ENCODE data around the gene TRAPPC12.
A peak's percentile ranks its signal among the peaks of the same experiment; 100 is the strongest.

The TRAPPC12 gene

DNA sequence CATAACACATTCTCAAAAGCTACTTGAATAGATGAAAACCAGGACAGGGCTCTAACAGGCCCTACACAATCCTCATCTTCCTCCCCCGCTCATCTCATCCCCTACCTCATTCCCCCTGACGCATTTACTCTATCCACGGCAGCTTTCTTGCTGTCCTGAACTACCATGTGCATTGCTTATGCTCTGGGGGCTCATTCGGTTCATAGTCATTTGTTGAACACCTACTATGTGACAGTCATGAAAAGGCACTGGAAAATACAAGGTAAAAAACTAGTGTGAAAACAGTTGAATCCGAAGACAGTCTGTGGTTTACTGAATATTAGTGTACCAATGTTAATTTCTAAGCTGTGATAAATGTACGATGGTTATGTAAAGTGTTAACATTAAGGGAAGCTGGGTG is 2.7 kb upstream of the TRAPPC12 start:
- no peak overlapping the region for H2AFZ ChIP-seq (ENCODE audit: low read depth, low read length)
- no peak overlapping the region for H3K9ac ChIP-seq (ENCODE audit: low read depth, low read length)
- no peaks in the 10 kb centered on the region for H3K27me3 ChIP-seq (ENCODE audit: insufficient read depth, low read length, poor library complexity)
- peaks cover 23% of the 10 kb centered on the region for H3K79me2 ChIP-seq (ENCODE audit: insufficient read depth, low read length)
- H3K9me3 ChIP-seq (ENCODE audit: insufficient read depth, low read length, severe bottlenecking) = peaks cover 9% of the 10 kb centered on the region
- H3K36me3 ChIP-seq (ENCODE audit: insufficient read depth, low read length) = peaks cover 8% of the 10 kb centered on the region
- DNase-seq = no peak
- H3K4me2 ChIP-seq (ENCODE audit: insufficient read depth, low read length) = no peak overlapping the region
- no peak overlapping the region for H3K27ac ChIP-seq (ENCODE audit: low read length)
- peaks cover 23% of the 10 kb centered on the region for H3K4me1 ChIP-seq (ENCODE audit: insufficient read depth, low read length)
- H4K20me1 ChIP-seq (ENCODE audit: insufficient read depth, low read length) = no peaks in the 10 kb centered on the region
- no peak for ATAC-seq (ENCODE audit: insufficient read depth, low read depth)
- TF ChIP-seq, protein P1, sequence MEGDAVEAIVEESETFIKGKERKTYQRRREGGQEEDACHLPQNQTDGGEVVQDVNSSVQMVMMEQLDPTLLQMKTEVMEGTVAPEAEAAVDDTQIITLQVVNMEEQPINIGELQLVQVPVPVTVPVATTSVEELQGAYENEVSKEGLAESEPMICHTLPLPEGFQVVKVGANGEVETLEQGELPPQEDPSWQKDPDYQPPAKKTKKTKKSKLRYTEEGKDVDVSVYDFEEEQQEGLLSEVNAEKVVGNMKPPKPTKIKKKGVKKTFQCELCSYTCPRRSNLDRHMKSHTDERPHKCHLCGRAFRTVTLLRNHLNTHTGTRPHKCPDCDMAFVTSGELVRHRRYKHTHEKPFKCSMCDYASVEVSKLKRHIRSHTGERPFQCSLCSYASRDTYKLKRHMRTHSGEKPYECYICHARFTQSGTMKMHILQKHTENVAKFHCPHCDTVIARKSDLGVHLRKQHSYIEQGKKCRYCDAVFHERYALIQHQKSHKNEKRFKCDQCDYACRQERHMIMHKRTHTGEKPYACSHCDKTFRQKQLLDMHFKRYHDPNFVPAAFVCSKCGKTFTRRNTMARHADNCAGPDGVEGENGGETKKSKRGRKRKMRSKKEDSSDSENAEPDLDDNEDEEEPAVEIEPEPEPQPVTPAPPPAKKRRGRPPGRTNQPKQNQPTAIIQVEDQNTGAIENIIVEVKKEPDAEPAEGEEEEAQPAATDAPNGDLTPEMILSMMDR (IDR thresholded peaks at IDR 0.05; ENCODE audit: borderline replicate concordance, extremely low read depth, low read length, poor library complexity, severe bottlenecking) = no peak
- TF ChIP-seq EZH2 (IDR thresholded peaks at IDR 0.05; ENCODE audit: borderline replicate concordance, low read depth, low read length, severe bottlenecking) = no peak
- H3K4me3 ChIP-seq (ENCODE audit: low read depth in 1 of 2, low read length in 2 of 2) = no peak overlapping the region

DNA sequence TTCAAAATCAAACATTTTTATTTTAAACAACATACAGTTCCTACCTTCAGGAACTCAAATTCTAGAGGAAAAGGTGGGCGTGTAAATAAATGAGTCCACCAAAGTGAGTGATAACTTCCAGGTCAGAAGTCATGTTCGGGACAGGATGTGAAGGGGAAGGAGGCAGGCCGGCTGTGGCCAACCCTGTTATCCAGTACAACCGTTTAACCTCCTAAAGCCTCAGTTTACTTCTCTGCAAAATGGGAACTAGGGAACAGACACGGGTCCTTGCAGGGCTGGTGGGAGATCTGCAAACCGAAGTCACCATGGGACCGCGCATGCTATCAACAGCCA is 2.2 kb upstream of the TRAPPC12 start:
- H3K4me3 ChIP-seq (ENCODE audit: low read depth in 1 of 2, low read length in 2 of 2) = no peak overlapping the region
- H3K9me3 ChIP-seq (ENCODE audit: insufficient read depth, low read length, severe bottlenecking) = peaks cover 9% of the 10 kb centered on the region
- peaks cover 23% of the 10 kb centered on the region for H3K79me2 ChIP-seq (ENCODE audit: insufficient read depth, low read length)
- H3K27me3 ChIP-seq (ENCODE audit: insufficient read depth, low read length, poor library complexity) = no peaks in the 10 kb centered on the region
- no peak for DNase-seq
- H3K4me2 ChIP-seq (ENCODE audit: insufficient read depth, low read length) = no peak overlapping the region
- peaks cover 23% of the 10 kb centered on the region for H3K4me1 ChIP-seq (ENCODE audit: insufficient read depth, low read length)
- peaks cover 9% of the 10 kb centered on the region for H3K36me3 ChIP-seq (ENCODE audit: insufficient read depth, low read length)
- no peak for ATAC-seq (ENCODE audit: insufficient read depth, low read depth)
- no peak overlapping the region for H3K9ac ChIP-seq (ENCODE audit: low read depth, low read length)
- no peaks in the 10 kb centered on the region for H4K20me1 ChIP-seq (ENCODE audit: insufficient read depth, low read length)
- no peak overlapping the region for H2AFZ ChIP-seq (ENCODE audit: low read depth, low read length)
- TF ChIP-seq, protein P1 (IDR thresholded peaks at IDR 0.05; ENCODE audit: borderline replicate concordance, extremely low read depth, low read length, poor library complexity, severe bottlenecking) = no peak
- no peak for TF ChIP-seq EZH2 (IDR thresholded peaks at IDR 0.05; ENCODE audit: borderline replicate concordance, low read depth, low read length, severe bottlenecking)
- H3K27ac ChIP-seq (ENCODE audit: low read length) = no peak overlapping the region

DNA sequence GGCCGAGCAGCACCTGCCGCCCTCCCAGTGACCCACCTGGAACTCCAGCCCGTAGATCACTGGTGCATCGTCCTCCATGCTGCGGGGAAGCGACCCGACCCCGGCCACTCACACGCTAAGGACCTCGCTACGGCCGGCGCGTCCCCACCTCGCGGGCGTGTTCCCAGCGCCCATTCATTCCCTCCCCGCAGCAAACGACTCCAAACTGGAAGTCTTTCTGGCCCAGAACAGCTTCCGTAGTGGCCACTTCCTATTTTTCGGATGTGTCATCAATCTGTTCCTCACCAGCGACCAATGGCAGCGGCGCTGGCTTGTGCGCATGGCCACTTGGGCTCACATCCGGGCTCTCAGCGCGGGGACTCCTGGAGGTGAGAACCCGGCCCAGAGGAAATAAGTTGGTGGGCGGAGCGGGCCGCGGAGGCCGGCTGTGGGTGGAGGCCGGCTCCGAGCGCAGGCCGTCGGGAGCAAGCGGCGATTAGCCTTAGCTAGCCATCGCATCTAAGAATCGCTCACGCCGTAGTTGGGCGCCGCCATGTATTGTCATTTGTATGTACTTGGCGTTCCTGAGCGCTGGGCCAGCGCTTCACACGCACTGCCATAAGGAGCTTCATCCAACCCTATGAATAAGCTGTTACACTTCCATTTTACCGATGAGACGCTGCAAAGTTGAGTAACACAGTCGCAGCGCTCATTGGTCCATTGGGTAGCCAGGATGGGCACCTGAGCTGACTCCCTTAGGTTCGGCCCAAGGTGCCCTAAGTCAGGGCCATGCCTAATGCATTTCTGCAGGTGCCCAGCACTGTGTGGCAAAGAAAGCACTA is 1.7 kb upstream of the TRAPPC12 start, which contains the start of gene EIPR1:
Gene EIPR1 (minus strand): TSS at position 207 of the 821 bp plus-strand sequence. CDS start 129 bp downstream, at position 78.
- peaks cover 9% of the 10 kb centered on the region for H3K9me3 ChIP-seq (ENCODE audit: insufficient read depth, low read length, severe bottlenecking)
- peaks cover 23% of the 10 kb centered on the region for H3K4me1 ChIP-seq (ENCODE audit: insufficient read depth, low read length)
- ATAC-seq (ENCODE audit: insufficient read depth, low read depth) (no peak), DNase-seq (no peak)
- no peak within 1 kb of the TSS for H3K4me3 ChIP-seq (ENCODE audit: low read depth in 1 of 2, low read length in 2 of 2)
- H4K20me1 ChIP-seq (ENCODE audit: insufficient read depth, low read length) = no peaks in the 10 kb centered on the region
- no peak within 1 kb of the TSS for H3K9ac ChIP-seq (ENCODE audit: low read depth, low read length)
- no peaks in the 10 kb centered on the region for H3K27me3 ChIP-seq (ENCODE audit: insufficient read depth, low read length, poor library complexity)
- H3K4me2 ChIP-seq (ENCODE audit: insufficient read depth, low read length) = no peak within 1 kb of the TSS
- H3K27ac ChIP-seq (ENCODE audit: low read length) = no peak within 1 kb of the TSS
- peaks cover 12% of the 10 kb centered on the region for H3K36me3 ChIP-seq (ENCODE audit: insufficient read depth, low read length)
- H2AFZ ChIP-seq (ENCODE audit: low read depth, low read length) = peak within 1 kb of the TSS; percentile 12; the same call in 1 of the 2 replicates
- peaks cover 23% of the 10 kb centered on the region for H3K79me2 ChIP-seq (ENCODE audit: insufficient read depth, low read length)
- TF ChIP-seq, protein P1 (IDR thresholded peaks at IDR 0.05; ENCODE audit: borderline replicate concordance, extremely low read depth, low read length, poor library complexity, severe bottlenecking) = no peak
- TF ChIP-seq EZH2 (IDR thresholded peaks at IDR 0.05; ENCODE audit: borderline replicate concordance, low read depth, low read length, severe bottlenecking) = no peak

All from DND-41 (cell line).